HG02840 (cell line): Measurements from ENCODE around the gene MTTP.
"Not testable (repeated sequence)": the region's sequence is repeated elsewhere in the genome, so short reads cannot be mapped to it uniquely, and the experiment has no call there.

Experiments used
- ATAC-seq: cut with Tn5 transposase; IDR thresholded peaks from one replicate; pipeline ENCODE4 v1.9.1; 2021; ENCODE audit warnings: mild to moderate bottlenecking, moderate library complexity, moderate number of reproducible peaks; ENCODE audit not compliant: unreplicated experiment, low FRiP score

Gene MTTP

GRCh38 chr4:99574530-99575324 lies at the start of gene MTTP:
Gene MTTP (plus strand): TSS chr4:99574824. CDS start chr4:99574910, 86 bp downstream.
- peak; percentile 81 for ATAC-seq

- no peak for ATAC-seq
Observed at GRCh38 chr4:99529228-99529627, 45.4 kb upstream of the MTTP start.

- no peak for ATAC-seq
Observed at GRCh38 chr4:99529956-99530355, 44.7 kb upstream of the MTTP start.

GRCh38 chr4:99534699-99535098 lies 39.9 kb upstream of the MTTP start:
- not testable (repeated sequence) for ATAC-seq

- no peak for ATAC-seq
Observed at GRCh38 chr4:99536271-99536670, 38.4 kb upstream of the MTTP start.

- ATAC-seq, result no peak
Observed at GRCh38 chr4:99536848-99537247, 37.8 kb upstream of the MTTP start.

- ATAC-seq, result no peak
Observed at GRCh38 chr4:99537674-99538073, 37.0 kb upstream of the MTTP start.

GRCh38 chr4:99540277-99540939 lies 34.2 kb upstream of the MTTP start:
- ATAC-seq, result no peak

GRCh38 chr4:99552872-99553271 lies 21.8 kb upstream of the MTTP start:
- no peak for ATAC-seq

GRCh38 chr4:99563310-99564186 lies 11.1 kb upstream of the MTTP start, which contains the start of gene TRMT10A:
Gene TRMT10A (minus strand): TSS chr4:99564039. CDS start chr4:99559338, 4,701 bp downstream.
- ATAC-seq, result peak; percentile 97

- ATAC-seq, result no peak
Observed at GRCh38 chr4:99564921-99565320, 9.7 kb upstream of the MTTP start.

GRCh38 chr4:99571883-99572282 lies 2.7 kb upstream of the MTTP start:
- no peak for ATAC-seq

- no peak for ATAC-seq
Observed at GRCh38 chr4:99572527-99573240, 1.9 kb upstream of the MTTP start.

GRCh38 chr4:99573735-99574368 lies 772 bp upstream of the MTTP start:
- no peak for ATAC-seq

GRCh38 chr4:99578714-99579113 lies 4.1 kb downstream of the MTTP start:
- no peak for ATAC-seq

- no peak for ATAC-seq
Observed at GRCh38 chr4:99585516-99585915, 10.9 kb downstream of the MTTP start.

- ATAC-seq, result no peak
Observed at GRCh38 chr4:99586322-99586721, 11.7 kb downstream of the MTTP start.

GRCh38 chr4:99586797-99587196 lies 12.2 kb downstream of the MTTP start:
- no peak for ATAC-seq

GRCh38 chr4:99587309-99587708 lies 12.7 kb downstream of the MTTP start:
- no peak for ATAC-seq

GRCh38 chr4:99587803-99588202 lies 13.2 kb downstream of the MTTP start:
- no peak for ATAC-seq
